NCI-H524 (cell line): Measurements from ENCODE around the gene CEMIP.
A peak's percentile ranks its signal among the peaks of the same experiment; 100 is the strongest.

ENCODE experiments used
- DNase-seq, 2 experiments: peaks; one replicate each; lab custom pipeline; 2025; lab: John Stamatoyannopoulos, UW

CEMIP gene

GRCh38 chr15:80890341-80891005, 111.3 kb downstream of the CEMIP start:
- DNase-seq = no peak

DNA sequence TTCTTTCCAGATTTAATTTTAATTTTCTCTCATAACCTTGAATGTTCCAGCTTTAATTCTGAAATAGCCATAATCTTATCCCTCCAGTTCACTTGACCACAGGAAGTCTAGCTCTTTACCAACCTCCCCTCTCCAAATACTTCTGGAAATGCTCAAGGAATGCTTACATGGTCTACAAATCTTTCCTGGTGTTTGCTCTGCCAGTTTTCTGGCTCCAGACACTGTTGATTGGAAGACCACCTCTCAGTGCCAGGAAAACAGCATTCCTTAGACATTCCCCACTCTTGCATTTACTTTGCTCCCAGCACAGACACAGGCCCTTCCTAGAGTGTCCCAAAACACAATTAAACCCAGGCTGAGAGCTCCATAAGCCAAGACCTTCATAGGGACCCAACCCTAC, 111.8 kb downstream of the CEMIP start:
- DNase-seq = no peak

DNA sequence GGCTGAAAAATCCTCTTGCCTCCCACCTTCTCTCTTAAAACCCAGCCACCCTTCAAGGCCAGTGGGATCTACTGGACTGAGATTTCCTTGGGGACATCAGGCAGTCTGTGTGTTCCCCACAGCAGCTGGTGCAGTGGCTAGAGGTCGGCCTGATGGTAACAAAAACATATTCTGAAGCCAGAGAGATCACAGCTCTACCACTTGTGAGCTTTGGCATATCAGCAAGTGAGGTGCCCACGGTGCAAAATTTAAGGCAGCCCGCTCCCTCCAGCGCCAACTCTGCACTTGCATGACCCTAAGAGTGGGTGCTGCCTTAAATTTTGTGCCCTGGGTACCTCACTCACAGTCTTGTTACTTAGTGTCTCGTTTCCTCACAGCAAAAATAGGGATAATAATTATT, 113.2 kb downstream of the CEMIP start:
- DNase-seq = no peak

DNA sequence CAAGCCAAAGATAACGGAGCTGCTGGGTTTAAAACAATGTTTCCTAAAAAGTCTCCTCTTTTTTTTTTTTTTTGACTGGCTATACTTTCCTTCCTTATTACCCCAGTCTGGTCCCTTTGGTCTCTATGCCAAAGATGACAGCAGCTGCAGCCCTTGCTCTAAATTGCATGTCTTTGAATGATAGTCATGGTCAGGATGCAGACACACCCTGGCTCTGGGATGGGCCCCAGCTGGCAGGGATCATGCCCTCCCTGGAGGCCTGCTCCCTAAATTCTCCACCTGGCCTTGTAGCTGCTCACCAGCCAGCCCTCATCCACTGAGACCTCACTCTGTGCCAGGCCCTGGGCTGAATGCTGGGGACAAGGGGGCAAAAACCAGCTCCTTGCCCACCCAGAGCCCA, 114.6 kb downstream of the CEMIP start:
- no peak for DNase-seq

DNA sequence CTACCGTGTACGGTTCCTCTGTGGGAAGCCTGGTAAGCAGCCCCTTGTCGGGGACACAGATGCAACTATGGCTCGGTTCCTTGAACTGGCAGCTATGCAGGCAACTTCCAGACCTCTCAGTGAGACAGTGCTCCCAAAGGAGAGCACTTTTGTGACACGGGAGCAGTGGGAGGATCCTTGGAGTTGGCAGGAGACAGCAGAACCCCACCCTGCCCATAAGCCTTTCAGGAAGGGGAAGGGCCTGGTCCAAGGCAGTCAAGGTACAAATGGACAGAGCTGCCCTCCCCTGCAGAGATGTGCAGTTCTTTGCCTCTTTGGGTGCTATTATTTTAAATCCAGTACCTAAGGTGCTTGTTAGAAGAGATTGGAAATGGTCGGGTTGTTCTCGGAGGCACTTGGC, 115.9 kb downstream of the CEMIP start:
- no peak for DNase-seq

GRCh38 chr15:80895965-80896364, 116.8 kb downstream of the CEMIP start:
- DNase-seq = no peak

DNA sequence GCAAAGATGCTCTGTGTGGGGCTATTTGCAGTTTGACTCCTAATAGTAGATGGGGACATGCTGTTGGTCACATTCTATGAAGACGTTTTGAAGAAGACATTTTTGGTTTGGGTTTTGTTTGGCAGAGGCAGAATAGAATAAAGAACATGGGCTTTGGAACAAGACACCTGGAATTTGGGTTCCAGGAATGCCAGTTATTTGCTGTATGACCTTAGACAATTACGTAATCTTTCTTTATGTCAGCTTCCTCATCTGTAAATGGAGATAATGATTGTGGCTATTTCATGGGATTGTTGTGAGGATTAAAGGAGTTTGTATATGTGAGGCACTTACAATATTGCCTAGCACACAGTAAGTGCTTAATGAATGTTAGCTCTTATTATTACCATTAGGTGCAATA, 118.9 kb downstream of the CEMIP start:
- DNase-seq = no peak

DNA sequence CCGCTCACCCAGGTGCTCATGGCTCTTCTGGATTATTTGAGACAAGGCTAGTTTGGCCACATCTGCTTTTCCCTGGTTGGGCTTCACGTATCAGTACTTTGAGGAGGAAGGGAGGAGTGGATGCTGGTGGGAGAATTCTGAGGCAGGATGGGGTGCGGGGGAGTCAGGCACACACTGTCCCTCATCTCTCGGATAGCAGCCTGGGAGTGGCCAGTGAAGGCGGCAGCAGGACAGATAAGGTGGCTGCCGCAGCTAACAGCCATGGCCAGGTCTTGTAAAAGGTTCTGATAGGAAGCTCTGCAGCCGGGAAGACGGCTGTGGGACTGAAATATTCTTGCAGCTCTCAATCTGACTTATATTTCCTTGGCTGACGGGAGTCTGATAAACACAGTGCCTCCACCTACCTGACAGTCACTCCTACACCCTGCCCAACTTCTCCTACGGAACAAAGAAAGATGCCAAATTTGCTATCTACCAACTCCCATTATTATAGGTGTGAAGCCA, 123.2 kb downstream of the CEMIP start:
- peak in 1 of 2 experiments; percentile 37 for DNase-seq

DNA sequence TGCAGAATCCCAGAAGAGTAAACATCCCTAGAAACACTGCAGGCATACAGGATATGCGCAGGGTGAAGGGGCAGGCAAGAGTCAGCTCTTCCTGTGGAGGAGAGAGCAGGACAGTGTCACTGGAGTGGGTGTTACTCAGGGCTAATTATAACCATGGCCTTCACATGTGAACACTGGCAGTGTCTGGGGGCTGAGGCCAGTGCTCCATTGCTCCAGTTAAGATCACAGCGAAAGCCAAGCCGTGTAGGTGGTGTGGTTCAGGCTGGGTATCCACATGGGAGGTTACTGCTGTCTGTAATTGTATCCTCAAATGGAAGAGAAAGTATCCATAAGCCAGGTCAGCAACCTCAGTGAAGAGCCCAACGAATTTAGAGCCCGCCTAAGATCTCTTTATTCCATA, 125.8 kb downstream of the CEMIP start:
- no peak for DNase-seq

GRCh38 chr15:80906159-80906766, 127.1 kb downstream of the CEMIP start:
- DNase-seq = peak in 1 of 2 experiments; percentile 52

DNA sequence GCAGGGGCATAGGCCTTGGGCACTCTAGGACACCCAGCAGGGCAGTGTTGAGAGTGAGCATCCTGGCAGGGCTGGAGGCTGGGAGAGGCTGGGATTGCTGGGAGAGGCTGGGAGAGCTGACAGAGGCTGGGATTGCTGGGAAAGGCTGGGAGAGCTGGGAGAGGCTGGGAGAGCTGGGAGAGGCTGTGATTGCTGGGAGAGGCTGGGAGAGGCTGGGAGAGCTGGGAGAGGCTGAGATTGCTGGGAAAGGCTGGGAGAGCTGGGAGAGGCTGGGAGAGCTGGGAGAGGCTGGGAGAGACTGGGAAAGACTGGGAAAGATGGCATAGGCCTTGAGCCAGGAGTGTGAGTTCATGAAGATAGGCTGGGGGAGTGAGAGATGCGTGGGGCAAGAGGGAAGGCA, 132.7 kb downstream of the CEMIP start:
- no peak for DNase-seq

DNA sequence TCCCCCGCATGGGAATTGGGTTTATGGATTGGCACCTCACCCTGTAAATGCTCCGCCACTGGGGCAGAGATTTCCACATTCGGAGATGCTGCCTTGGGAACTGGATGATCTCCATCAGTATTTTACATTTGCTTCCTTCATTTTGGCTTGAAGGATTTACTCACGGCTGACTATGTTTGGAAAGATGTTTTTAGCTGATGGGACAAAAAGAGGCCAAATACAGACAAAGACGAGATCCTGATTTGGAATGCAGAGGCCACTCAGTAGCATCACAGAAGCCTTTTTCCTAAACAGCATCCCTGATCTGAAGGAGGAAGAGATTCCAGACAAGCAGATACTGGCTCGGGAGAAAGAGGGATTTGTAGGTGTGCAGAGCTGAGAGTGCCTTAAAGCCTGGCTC, 133.5 kb downstream of the CEMIP start:
- DNase-seq = no peak

- no peak for DNase-seq
Observed at GRCh38 chr15:80913541-80913940, 134.4 kb downstream of the CEMIP start.

GRCh38 chr15:80915472-80915871, 136.3 kb downstream of the CEMIP start:
- peak; percentile 5 to 13 for DNase-seq

- DNase-seq = no peak
Observed at GRCh38 chr15:80916056-80916455, 136.9 kb downstream of the CEMIP start.

- no peak for DNase-seq
Observed at GRCh38 chr15:80918196-80918783, 139.1 kb downstream of the CEMIP start.

- DNase-seq = no peak
Observed at GRCh38 chr15:80920271-80920699, 141.1 kb downstream of the CEMIP start.

DNA sequence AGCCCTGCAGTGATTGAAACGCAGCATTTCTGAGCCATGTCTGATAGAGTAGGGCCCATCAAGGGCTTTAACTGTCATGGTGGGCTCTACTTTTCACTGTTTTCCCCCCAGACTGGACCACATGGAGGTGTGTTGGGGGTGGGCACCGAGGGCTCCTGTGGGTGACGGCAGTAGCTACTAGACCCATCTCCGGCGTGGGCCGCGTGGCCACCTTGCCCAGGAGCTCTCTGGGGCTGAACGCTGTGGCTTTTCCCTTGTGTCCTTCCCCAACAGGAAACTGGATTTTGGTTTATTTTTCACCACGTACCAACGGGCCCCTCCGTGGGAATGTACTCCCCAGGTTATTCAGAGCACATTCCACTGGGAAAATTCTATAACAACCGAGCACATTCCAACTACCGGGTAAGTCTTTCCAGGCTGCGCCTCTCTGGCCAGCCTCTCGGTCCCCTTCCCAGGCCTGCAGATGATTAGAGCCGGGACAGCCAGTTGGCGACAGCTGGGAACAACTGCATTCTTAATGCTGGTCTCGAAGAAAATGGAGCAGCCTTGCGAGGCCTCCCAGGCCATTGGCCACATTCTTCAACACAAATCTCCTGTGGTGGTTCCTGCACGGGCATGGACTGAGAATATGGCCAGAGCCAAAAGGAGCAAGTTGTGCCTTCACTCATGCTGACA, 142.7 kb downstream of the CEMIP start:
- no peak for DNase-seq

- no peak for DNase-seq
Observed at GRCh38 chr15:80923668-80924067, 144.5 kb downstream of the CEMIP start.

DNA sequence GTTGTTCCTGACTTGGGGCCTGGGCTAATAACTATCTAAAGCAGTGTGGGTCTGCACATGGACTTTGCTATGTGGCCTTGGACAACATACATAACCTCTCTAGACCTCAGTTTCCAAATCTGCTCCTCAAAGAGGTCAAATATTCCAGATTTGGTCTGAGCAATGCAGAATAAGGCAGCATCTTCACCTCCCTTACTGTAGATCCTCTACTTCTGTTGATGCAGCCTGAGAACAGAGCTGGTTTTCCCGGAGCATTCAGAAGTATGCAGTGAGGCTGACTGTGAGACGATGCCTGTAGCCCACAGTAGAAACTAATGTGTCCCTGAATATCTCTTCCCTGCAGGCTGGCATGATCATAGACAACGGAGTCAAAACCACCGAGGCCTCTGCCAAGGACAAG, 145.1 kb downstream of the CEMIP start:
- DNase-seq = no peak

- no peak for DNase-seq
Observed at GRCh38 chr15:80925597-80926059, 146.5 kb downstream of the CEMIP start.

DNA sequence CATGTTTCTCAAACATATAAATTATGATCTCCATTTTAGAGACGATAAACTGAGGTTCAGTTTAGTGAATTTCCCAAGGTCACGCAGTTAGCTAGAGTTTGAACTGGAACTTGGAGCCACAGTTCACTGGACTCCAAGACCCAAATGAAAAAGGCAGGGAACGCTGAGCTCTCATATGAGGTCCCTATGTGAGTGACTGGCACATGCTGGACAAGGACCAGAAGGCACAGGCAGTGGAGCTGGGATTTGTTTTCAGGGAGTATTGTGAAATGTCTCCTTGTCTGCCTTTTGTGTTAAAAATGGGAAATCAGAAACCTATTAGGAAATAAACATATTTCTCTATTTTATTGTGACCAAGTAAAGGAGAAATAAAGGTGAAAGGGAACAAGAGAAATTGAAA, 147.0 kb downstream of the CEMIP start:
- no peak for DNase-seq

DNA sequence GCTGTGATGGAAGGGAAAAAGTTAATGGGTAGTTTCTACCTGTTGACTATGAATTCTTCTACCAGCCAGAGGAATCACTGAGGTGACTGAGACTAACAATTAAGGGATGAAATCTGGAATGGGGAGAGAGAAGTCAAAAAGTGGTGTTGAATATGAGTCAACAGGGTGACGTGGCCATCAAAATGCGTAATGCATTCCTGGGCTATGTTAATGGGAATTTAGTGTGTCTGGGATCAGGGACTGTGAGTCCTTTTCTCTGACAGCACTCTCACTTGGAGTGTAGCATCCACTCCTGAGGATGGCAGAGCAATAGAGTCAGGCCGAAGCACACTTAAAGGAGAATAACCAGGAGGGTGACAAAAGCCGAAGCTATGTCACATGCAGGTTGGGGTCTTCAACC, 150.1 kb downstream of the CEMIP start:
- DNase-seq = no peak
